HepG2 (cell line): Measurements from ENCODE around the gene CASP7. TPM values are rescaled to one million over a fixed set of nuclear protein-coding genes. Genes with fewer than 3 reads are reported as not detected.

ENCODE experiments used
- ATF4 ChIP-seq, 2 experiments: fragments of 450-650 bp in 1 of 2; sonication (generic) in 1 of 2; formaldehyde crosslinking; IDR thresholded peaks; 2 replicates each; pipeline versions ENCODE4 v1.5.0 to v1.8.0; 2020 to 2022; ENCODE audit warnings: mild to moderate bottlenecking in 1 of 2, missing genetic modification reagents in 1 of 2
- BCL3 ChIP-seq: sonication (generic); formaldehyde crosslinking; IDR thresholded peaks from 2 replicates; pipeline ENCODE4 v1.5.1; 2020; ENCODE audit warnings: mild to moderate bottlenecking, missing genetic modification reagents, moderate library complexity
- CBX1 ChIP-seq: IDR thresholded peaks from one replicate; pipeline ENCODE4 v1.6.1; 2016; ENCODE audit warnings: antibody characterized with exemption, low read depth
- HDAC2 ChIP-seq: sonication (generic); formaldehyde crosslinking; IDR thresholded peaks from 2 replicates; pipeline ENCODE4 v1.4.0; 2020; ENCODE audit warnings: missing genetic modification reagents
- HNF1B ChIP-seq: sonication (generic); formaldehyde crosslinking; IDR thresholded peaks from 2 replicates; pipeline ENCODE4 v1.5.1; 2020; ENCODE audit warnings: mild to moderate bottlenecking, moderate library complexity, missing genetic modification reagents
- KDM2A ChIP-seq: sonication (generic); formaldehyde crosslinking; IDR thresholded peaks from 2 replicates; pipeline ENCODE4 v1.4.0; 2020; ENCODE audit warnings: low read depth, missing genetic modification reagents, borderline replicate concordance
- MAX ChIP-seq: IDR thresholded peaks from 2 replicates; pipeline ENCODE4 v1.6.1; 2012; ENCODE audit warnings: inconsistent platforms
- NFAT5 ChIP-seq: sonication (generic); formaldehyde crosslinking; IDR thresholded peaks from 2 replicates; pipeline ENCODE4 v1.4.0; 2020; ENCODE audit warnings: missing genetic modification reagents
- SOX6 ChIP-seq, 2 experiments: fragments of 450-650 bp in 1 of 2; sonication (generic) in 1 of 2; formaldehyde crosslinking in 1 of 2; IDR thresholded peaks; 2 replicates each; pipeline versions ENCODE4 v1.4.0 to v1.6.1; 2017 to 2020; ENCODE audit warnings: antibody characterized with exemption in 1 of 2, mild to moderate bottlenecking in 1 of 2, missing genetic modification reagents in 1 of 2
- TARDBP ChIP-seq: sonication (generic); formaldehyde crosslinking; IDR thresholded peaks from 2 replicates; pipeline ENCODE4 v1.8.0; 2022; ENCODE audit warnings: mild to moderate bottlenecking, missing genetic modification reagents
- TRIM22 ChIP-seq: fragments of 450-650 bp; IDR thresholded peaks from 2 replicates; pipeline ENCODE4 v1.6.1; 2017
- ZC3H13 ChIP-seq: sonication (generic); formaldehyde crosslinking; IDR thresholded peaks from 2 replicates; pipeline ENCODE4 v1.8.1; 2023; ENCODE audit warnings: mild to moderate bottlenecking, missing genetic modification reagents, moderate library complexity
- ZNF282 ChIP-seq: fragments of 450-650 bp; IDR thresholded peaks from 2 replicates; pipeline ENCODE4 v1.6.1; 2018; ENCODE audit not compliant: partially characterized antibody
- ZNF577 ChIP-seq: sonication (generic); formaldehyde crosslinking; IDR thresholded peaks from 2 replicates; pipeline ENCODE4 v1.4.0; 2020; ENCODE audit warnings: mild to moderate bottlenecking, low read depth, missing genetic modification reagents, borderline replicate concordance
- polyA plus RNA-seq, 8 experiments: library from polyadenylated mRNA; depleted of rRNA in 3 of 8; stranded (reverse) in 7 of 8; unstranded in 1 of 8; fragments of >200 nt; fragmentation: Illumina TruSeq in 4 of 8; extraction: Trizol in 4 of 8; gene quantifications; 2 replicates each; pipeline versions ENCODE4 v1.2.1 to v1.2.3, GENCODE V29; 2011 to 2016; ENCODE audit warnings: low read depth in 4 of 8, missing spikeins in 1 of 8, mixed read lengths in 1 of 8; ENCODE audit not compliant: insufficient read depth in 1 of 8
- total RNA-seq, 5 experiments: library from RNA; depleted of rRNA; stranded (reverse); fragments of >200 nt; fragmentation: Illumina TruSeq; extraction: Trizol; gene quantifications; 2 replicates each; pipeline ENCODE4 v1.2.3, GENCODE V29; 2016; ENCODE audit warnings: low read depth in 1 of 5

CASP7 gene
- total and polyA plus RNA-seq, 2 of the 13 experiments (the other 11 are each of a cell fraction or from before 2014, with no cell fraction given), result 11.9 to 39.3 TPM

- TF ChIP-seq TRIM22 (no peak), SOX6 (IDR thresholded peaks at IDR 0.05) (no peak), SOX6 (CRISPR knock-in tag; IDR thresholded peaks at IDR 0.05) (peak; percentile 30; the same call in 1 of the 2 replicates), ATF4 (CRISPR knock-in tag; IDR thresholded peaks at IDR 0.05) (no peak), CBX1 (peak; percentile 21), ZC3H13 (no peak; the same call in 1 of the 2 replicates), ZNF282 (no peak), HNF1B (CRISPR knock-in tag) (peak; percentile 44; the same call in 1 of the 2 replicates), NFAT5 (CRISPR knock-in tag) (no peak), KDM2A (CRISPR knock-in tag) (no peak; the same call in 1 of the 2 replicates), TARDBP (CRISPR knock-in tag) (no peak), ZNF577 (CRISPR knock-in tag) (no peak), BCL3 (CRISPR knock-in tag) (no peak; the same call in 1 of the 2 replicates), MAX (peak; percentile 42; the same call in 1 of the 2 replicates), HDAC2 (CRISPR knock-in tag) (0 out of 2 replicates have a peak, but pooled peaks have one; percentile 11)
These were observed at the start of gene CASP7 (continued) for GRCh38 chr10:113679463-113680189.
